HepG2 (cell line): ENCODE data around the gene CASTOR1. TPM values are rescaled to one million over a fixed set of nuclear protein-coding genes. Genes with fewer than 3 reads are reported as not detected.

Experiments used
- ATAC-seq: fragments of 200-7000 bp; cut with Tn5 transposase; 3 replicates; pipeline ENCODE4 v1.9.1; 2020; ENCODE audit warnings: mild to moderate bottlenecking, moderate library complexity
- BruUV-seq: library from RNA; stranded (reverse); fragments of 400-500 nt; replicated peaks from 2 replicates; lab custom pipeline; 2021; lab: Mats Ljungman, UMichigan
- CTCF ChIA-PET: fragments of 300-600 bp; formaldehyde crosslinking; extraction: SDS; loops from one replicate; lab custom pipeline; 2021; ENCODE audit warnings: low total read pairs, inconsistent platforms, low intra/inter-chr PET ratio; lab: Yijun Ruan, JAX
- POLR2A ChIA-PET: fragments of 350-600 bp; sonication (Branson Sonifier 250); formaldehyde crosslinking; loops from one replicate; lab custom pipeline; 2020; ENCODE audit warnings: antibody characterized with exemption, inconsistent platforms; lab: Yijun Ruan, JAX
- DNase-seq: peaks from one replicate; pipeline ENCODE4 v3.0.0-alpha.2; 2015; ENCODE audit warnings: low spot score
- FAIRE-seq: peaks from 3 replicates; lab custom pipeline; 2011; peaks lifted over from hg19 to GRCh38; lab: Jason Lieb, UNC
- H2AFZ ChIP-seq: one replicate; pipeline ENCODE4 v1.6.1; 2011; ENCODE audit warnings: low read length, inconsistent platforms
- H3K27ac ChIP-seq: fragments of 300-600 bp; 3 replicates; pipeline ENCODE4 v1.8.0; 2011; ENCODE audit warnings: mixed run types, mild to moderate bottlenecking, mixed read lengths, low read length, inconsistent platforms; ENCODE audit not compliant: insufficient read depth; ENCODE audit errors: extremely low read length
- H3K27me3 ChIP-seq, 2 experiments: fragments of 200-600 bp in 1 of 2; 2 replicates in 1 of 2; 3 replicates in 1 of 2; pipeline versions ENCODE4 v1.6.0 to v1.8.0; 2011; ENCODE audit warnings: low read length in 2 of 2, mild to moderate bottlenecking in 2 of 2, moderate library complexity in 2 of 2, inconsistent platforms in 1 of 2; ENCODE audit not compliant: insufficient read depth in 2 of 2, control insufficient read depth in 1 of 2
- H3K36me3 ChIP-seq, 2 experiments: fragments of 200-600 bp in 1 of 2; replicated peaks in 1 of 2; 2 replicates in 1 of 2; 3 replicates in 1 of 2; pipeline versions ENCODE4 v1.5.1 to v1.8.0; 2011; ENCODE audit warnings: low read length in 2 of 2, inconsistent platforms in 1 of 2; ENCODE audit not compliant: insufficient read depth in 2 of 2, control insufficient read depth in 1 of 2
- H3K4me1 ChIP-seq: 2 replicates; pipeline ENCODE4 v1.5.1; 2012; ENCODE audit warnings: low read length, inconsistent platforms; ENCODE audit not compliant: insufficient read depth
- H3K4me2 ChIP-seq: 2 replicates; pipeline ENCODE4 v1.6.0; 2011; ENCODE audit warnings: low read depth, low read length, inconsistent platforms
- H3K4me3 ChIP-seq, 3 experiments: fragments of 200-600 bp in 1 of 3; sonication (generic), shearing (Covaris generic) in 1 of 3; replicated peaks in 1 of 3; 2 replicates each; pipeline ENCODE4 v1.5.1; 2011 to 2016; ENCODE audit warnings: low read length in 3 of 3, inconsistent platforms in 2 of 3, low read depth in 2 of 3, mild to moderate bottlenecking in 2 of 3, control low read depth in 1 of 3, mixed read lengths in 1 of 3; ENCODE audit not compliant: insufficient read depth in 1 of 3
- H3K79me2 ChIP-seq: one replicate; pipeline ENCODE4 v1.6.1; 2011; ENCODE audit warnings: low read length, inconsistent platforms; ENCODE audit not compliant: insufficient read depth
- H3K9ac ChIP-seq: 2 replicates; pipeline ENCODE4 v1.6.0; 2011; ENCODE audit warnings: mild to moderate bottlenecking, low read depth, low read length, inconsistent platforms; ENCODE audit not compliant: insufficient read depth
- H3K9me3 ChIP-seq: 2 replicates; pipeline ENCODE4 v1.5.1; 2012; ENCODE audit warnings: mild to moderate bottlenecking, low read length
- H4K20me1 ChIP-seq: 2 replicates; pipeline ENCODE4 v1.6.0; 2011; ENCODE audit warnings: inconsistent platforms, mild to moderate bottlenecking, low read length, moderate library complexity; ENCODE audit not compliant: insufficient read depth
- AHR ChIP-seq: IDR thresholded peaks from 2 replicates; pipeline ENCODE4 v1.6.1; 2018; ENCODE audit warnings: missing genetic modification reagents, missing compliant biosample characterization
- ARHGAP35 ChIP-seq: sonication (generic); formaldehyde crosslinking; IDR thresholded peaks from 2 replicates; pipeline ENCODE4 v1.9.0; 2022; ENCODE audit warnings: mild to moderate bottlenecking, inconsistent platforms, moderate library complexity, missing genetic modification reagents, borderline replicate concordance
- FOXK1 ChIP-seq: sonication (generic); formaldehyde crosslinking; IDR thresholded peaks from 2 replicates; pipeline ENCODE4 v1.4.0; 2020; ENCODE audit warnings: low read depth, missing genetic modification reagents, borderline replicate concordance
- IRF2 ChIP-seq: IDR thresholded peaks from 2 replicates; pipeline ENCODE4 v1.6.1; 2018; ENCODE audit warnings: missing genetic modification reagents, missing compliant biosample characterization
- MYC ChIP-seq: sonication (generic); formaldehyde crosslinking; IDR thresholded peaks from 2 replicates; pipeline ENCODE4 v1.9.0; 2021; ENCODE audit warnings: missing genetic modification reagents, borderline replicate concordance
- NKX3-1 ChIP-seq: sonication (generic); formaldehyde crosslinking; IDR thresholded peaks from 2 replicates; pipeline ENCODE4 v1.5.0; 2020; ENCODE audit warnings: missing genetic modification reagents
- NR2C2 ChIP-seq: sonication (generic); formaldehyde crosslinking; IDR thresholded peaks from 2 replicates; pipeline ENCODE4 v1.4.0; 2020; ENCODE audit warnings: missing genetic modification reagents, mild to moderate bottlenecking, moderate library complexity, borderline replicate concordance
- PAXIP1 ChIP-seq: sonication (generic); formaldehyde crosslinking; conservative IDR thresholded peaks from 2 replicates; pipeline ENCODE4 v1.4.0; 2020; ENCODE audit warnings: mild to moderate bottlenecking, missing genetic modification reagents, moderate library complexity
- PRPF4 ChIP-seq: fragments of 200-400 bp; formaldehyde crosslinking; IDR thresholded peaks from 2 replicates; pipeline ENCODE4 v1.6.1; 2016; ENCODE audit warnings: low read length, low read depth; ENCODE audit not compliant: poor library complexity, severe bottlenecking
- SP1 ChIP-seq, 2 experiments: fragments of 450-650 bp in 1 of 2; sonication (generic) in 1 of 2; formaldehyde crosslinking in 1 of 2; IDR thresholded peaks; 2 replicates each; pipeline versions ENCODE4 v1.4.0 to v1.6.1; 2016 to 2020; ENCODE audit warnings: missing genetic modification reagents in 1 of 2
- ZBTB8A ChIP-seq: sonication (generic); formaldehyde crosslinking; IDR thresholded peaks from 2 replicates; pipeline ENCODE4 v1.4.0; 2020; ENCODE audit warnings: mild to moderate bottlenecking, low read depth, missing genetic modification reagents, borderline replicate concordance
- ZNF326 ChIP-seq: sonication (generic); formaldehyde crosslinking; IDR thresholded peaks from 2 replicates; pipeline ENCODE4 v1.4.0; 2020; ENCODE audit warnings: missing genetic modification reagents, borderline replicate concordance
- ZNF451 ChIP-seq: sonication (generic); formaldehyde crosslinking; IDR thresholded peaks from 2 replicates; pipeline ENCODE4 v1.5.0; 2020; ENCODE audit warnings: mild to moderate bottlenecking, missing genetic modification reagents
- ZNF556 ChIP-seq: sonication (generic); formaldehyde crosslinking; IDR thresholded peaks from 2 replicates; pipeline ENCODE4 v1.4.0; 2020; ENCODE audit warnings: mild to moderate bottlenecking, missing genetic modification reagents, borderline replicate concordance
- ZNF660 ChIP-seq: sonication (generic); formaldehyde crosslinking; IDR thresholded peaks from 2 replicates; pipeline ENCODE4 v1.5.1; 2020; ENCODE audit warnings: mild to moderate bottlenecking, low read depth, missing genetic modification reagents, borderline replicate concordance
- ZSCAN9 ChIP-seq: IDR thresholded peaks from 2 replicates; pipeline ENCODE4 v1.6.1; 2016; ENCODE audit warnings: borderline replicate concordance
- WGBS: methylation state at CpG from one replicate; pipeline ENCODE4 v1.1.6; 2017; ENCODE audit warnings: low lambda C conversion rate; 5-methylcytosine and 5-hydroxymethylcytosine counted together
- in situ Hi-C: cut with HindIII; loops from 2 replicates; pipeline ENCODE4 v1.10.0; 2017; ENCODE audit warnings: low pct_unique_long_range_greater_than_20kb; ENCODE audit not compliant: extremely low pct_ligation_motif_present
- intact Hi-C: fragments of 100-400 bp; cut with micrococcal nuclease; formaldehyde crosslinking; loops from one replicate; pipeline ENCODE4 v1.10.0; 2022; ENCODE audit not compliant: unreplicated experiment
- polyA plus RNA-seq, 8 experiments: library from polyadenylated mRNA; depleted of rRNA in 3 of 8; stranded (reverse) in 7 of 8; unstranded in 1 of 8; fragments of >200 nt; fragmentation: Illumina TruSeq in 4 of 8; extraction: Trizol in 4 of 8; gene quantifications; 2 replicates each; pipeline versions ENCODE4 v1.2.1 to v1.2.3, GENCODE V29; 2011 to 2016; ENCODE audit warnings: low read depth in 4 of 8, missing spikeins in 1 of 8, mixed read lengths in 1 of 8; ENCODE audit not compliant: insufficient read depth in 1 of 8
- total RNA-seq, 5 experiments: library from RNA; depleted of rRNA; stranded (reverse); fragments of >200 nt; fragmentation: Illumina TruSeq; extraction: Trizol; gene quantifications; 2 replicates each; pipeline ENCODE4 v1.2.3, GENCODE V29; 2016; ENCODE audit warnings: low read depth in 1 of 5
- TF ChIP-seq, protein P1 (sequence below): fragments of 450-650 bp; IDR thresholded peaks from 2 replicates; pipeline ENCODE4 v1.6.1; 2017

Gene CASTOR1
- total and polyA plus RNA-seq, 2 of the 13 experiments (the other 11 are each of a cell fraction or from before 2014, with no cell fraction given): 2.6 to 4.4 TPM

- TF ChIP-seq FOXK1 (CRISPR knock-in tag) (no peak), ZNF451 (no peak), NR2C2 (peak; percentile 80; the same call in 1 of the 2 replicates), SP1 (IDR thresholded peaks at IDR 0.05) (no peak), SP1 (CRISPR knock-in tag; IDR thresholded peaks at IDR 0.05) (no peak), AHR (CRISPR knock-in tag) (no peak), ZSCAN9 (CRISPR knock-in tag) (no peak), ZNF556 (CRISPR knock-in tag) (no peak), PRPF4 (no peak), ARHGAP35 (CRISPR knock-in tag) (no peak), NKX3-1 (CRISPR knock-in tag) (no peak)
Measured at GRCh38 chr22:30245181-30245984, 43.9 kb downstream of the CASTOR1 start (continued).

- FAIRE-seq: no peak
- POLR2A ChIA-PET: no interaction called here
- TF ChIP-seq ZBTB8A (CRISPR knock-in tag) (no peak), PAXIP1 (CRISPR knock-in tag) (no peak), ZNF326 (CRISPR knock-in tag) (no peak), ZNF660 (CRISPR knock-in tag) (no peak), MYC (CRISPR knock-in tag) (no peak), IRF2 (no peak)
- TF ChIP-seq, protein P1, sequence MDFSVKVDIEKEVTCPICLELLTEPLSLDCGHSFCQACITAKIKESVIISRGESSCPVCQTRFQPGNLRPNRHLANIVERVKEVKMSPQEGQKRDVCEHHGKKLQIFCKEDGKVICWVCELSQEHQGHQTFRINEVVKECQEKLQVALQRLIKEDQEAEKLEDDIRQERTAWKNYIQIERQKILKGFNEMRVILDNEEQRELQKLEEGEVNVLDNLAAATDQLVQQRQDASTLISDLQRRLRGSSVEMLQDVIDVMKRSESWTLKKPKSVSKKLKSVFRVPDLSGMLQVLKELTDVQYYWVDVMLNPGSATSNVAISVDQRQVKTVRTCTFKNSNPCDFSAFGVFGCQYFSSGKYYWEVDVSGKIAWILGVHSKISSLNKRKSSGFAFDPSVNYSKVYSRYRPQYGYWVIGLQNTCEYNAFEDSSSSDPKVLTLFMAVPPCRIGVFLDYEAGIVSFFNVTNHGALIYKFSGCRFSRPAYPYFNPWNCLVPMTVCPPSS: no peak
Measured at GRCh38 chr22:30244641-30245040, 44.7 kb downstream of the CASTOR1 start.

More at GRCh38 chr22:30244641-30245040, 44.7 kb downstream of the CASTOR1 start:
- Histone ChIP-seq H3K9me3 (no peaks in the 10 kb centered on the region), H2AFZ (no peak overlapping the region), H4K20me1 (no peaks in the 10 kb centered on the region), H3K27me3 (no peaks in the 10 kb centered on the region), H3K4me1 (peaks cover 56% of the 10 kb centered on the region), H3K27ac (no peak overlapping the region), H3K36me3 (no peaks in the 10 kb centered on the region), H3K9ac (no peak overlapping the region), H3K79me2 (no peaks in the 10 kb centered on the region), H3K4me2 (0 out of 2 replicates have a peak overlapping the region, but pooled peaks have one; percentile 74), H3K4me3 (no peak overlapping the region)
- in situ Hi-C loops (no loop called here), intact Hi-C loops (no loop called here)
- CTCF ChIA-PET: no interaction called here
- ATAC-seq (no peak), DNase-seq (no peak)
- WGBS: 93% methylated on average over 3 of the region's 5 CpGs
- BruUV-seq: no TSS peak
